ENCODE measurements around the gene KLHL30. TPM values are rescaled to one million over a fixed set of nuclear protein-coding genes. Genes with fewer than 3 reads are reported as not detected.

The KLHL30 gene
- total RNA-seq, 1 donor from 2014 or later, result 0.25 TPM

DNA sequence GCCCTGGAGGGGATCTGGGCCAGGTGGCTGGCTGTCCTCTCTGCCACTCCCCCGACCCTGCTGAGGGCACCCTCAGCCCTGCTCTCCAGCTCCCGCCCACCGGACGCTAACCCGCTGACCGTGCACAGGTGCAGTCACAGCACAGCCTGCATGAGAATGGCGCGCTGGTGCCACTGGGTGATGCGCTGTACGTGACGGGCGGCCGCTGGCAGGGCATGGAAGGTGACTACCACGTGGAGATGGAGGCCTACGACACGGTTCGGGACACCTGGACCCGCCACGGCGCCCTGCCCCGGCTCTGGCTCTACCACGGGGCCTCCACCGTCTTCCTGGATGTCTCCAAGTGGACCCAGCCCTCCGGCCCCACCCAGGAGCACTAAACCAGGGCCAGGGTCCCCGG lies 12.2 kb downstream of the KLHL30 start:
- Histone ChIP-seq H3K4me1 (no peaks in the 10 kb centered on the region), H3K9me3 (no peaks in the 10 kb centered on the region), H3K27ac (no peak overlapping the region), H3K27me3 (no peaks in the 10 kb centered on the region), H3K4me3 (no peak overlapping the region), H3K36me3 (no peaks in the 10 kb centered on the region)
- no peak for DNase-seq (ENCODE audit: extremely low spot score in 2 of 2)
- no peak for TF ChIP-seq POLR2AphosphoS5 (IDR thresholded peaks at IDR 0.05; ENCODE audit: insufficient read depth in 1 of 2, low read depth in 1 of 2)
- TF ChIP-seq POLR2A (IDR thresholded peaks at IDR 0.05), result no peak
- TF ChIP-seq, protein P1, sequence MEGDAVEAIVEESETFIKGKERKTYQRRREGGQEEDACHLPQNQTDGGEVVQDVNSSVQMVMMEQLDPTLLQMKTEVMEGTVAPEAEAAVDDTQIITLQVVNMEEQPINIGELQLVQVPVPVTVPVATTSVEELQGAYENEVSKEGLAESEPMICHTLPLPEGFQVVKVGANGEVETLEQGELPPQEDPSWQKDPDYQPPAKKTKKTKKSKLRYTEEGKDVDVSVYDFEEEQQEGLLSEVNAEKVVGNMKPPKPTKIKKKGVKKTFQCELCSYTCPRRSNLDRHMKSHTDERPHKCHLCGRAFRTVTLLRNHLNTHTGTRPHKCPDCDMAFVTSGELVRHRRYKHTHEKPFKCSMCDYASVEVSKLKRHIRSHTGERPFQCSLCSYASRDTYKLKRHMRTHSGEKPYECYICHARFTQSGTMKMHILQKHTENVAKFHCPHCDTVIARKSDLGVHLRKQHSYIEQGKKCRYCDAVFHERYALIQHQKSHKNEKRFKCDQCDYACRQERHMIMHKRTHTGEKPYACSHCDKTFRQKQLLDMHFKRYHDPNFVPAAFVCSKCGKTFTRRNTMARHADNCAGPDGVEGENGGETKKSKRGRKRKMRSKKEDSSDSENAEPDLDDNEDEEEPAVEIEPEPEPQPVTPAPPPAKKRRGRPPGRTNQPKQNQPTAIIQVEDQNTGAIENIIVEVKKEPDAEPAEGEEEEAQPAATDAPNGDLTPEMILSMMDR (IDR thresholded peaks at IDR 0.05), result no peak
- intact Hi-C loops (cut with DNase I), result no loop called here

DNA sequence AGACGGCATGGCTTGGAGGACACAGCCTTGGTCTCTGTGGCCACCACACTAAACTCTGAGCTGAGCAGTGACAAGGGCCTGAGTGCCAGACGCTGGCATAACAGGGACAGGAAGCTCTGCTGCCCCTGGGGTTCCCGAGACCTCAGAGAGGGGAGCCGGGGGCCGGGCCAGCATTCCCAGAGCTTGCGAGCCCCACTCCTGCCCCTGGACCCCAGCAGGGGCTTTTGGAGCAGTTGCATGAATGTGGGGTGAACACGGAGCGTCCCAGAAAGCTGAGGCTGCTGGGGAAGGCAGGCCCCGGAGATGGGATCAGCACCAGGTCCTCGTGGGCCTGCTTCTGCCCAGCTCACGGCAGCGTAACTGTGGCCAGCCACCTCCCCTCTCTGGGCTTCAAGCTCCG lies 12.7 kb downstream of the KLHL30 start:
- TF ChIP-seq POLR2A (IDR thresholded peaks at IDR 0.05), result no peak
- no peak for TF ChIP-seq POLR2AphosphoS5 (IDR thresholded peaks at IDR 0.05; ENCODE audit: insufficient read depth in 1 of 2, low read depth in 1 of 2)
- TF ChIP-seq, protein P1 (IDR thresholded peaks at IDR 0.05), result no peak
- Histone ChIP-seq H3K4me3 (no peak overlapping the region), H3K27me3 (no peaks in the 10 kb centered on the region), H3K9me3 (no peaks in the 10 kb centered on the region), H3K27ac (no peak overlapping the region), H3K4me1 (no peaks in the 10 kb centered on the region), H3K36me3 (no peaks in the 10 kb centered on the region)
- no peak for DNase-seq (ENCODE audit: extremely low spot score in 2 of 2)
- intact Hi-C loops (cut with DNase I), result no loop called here

DNA sequence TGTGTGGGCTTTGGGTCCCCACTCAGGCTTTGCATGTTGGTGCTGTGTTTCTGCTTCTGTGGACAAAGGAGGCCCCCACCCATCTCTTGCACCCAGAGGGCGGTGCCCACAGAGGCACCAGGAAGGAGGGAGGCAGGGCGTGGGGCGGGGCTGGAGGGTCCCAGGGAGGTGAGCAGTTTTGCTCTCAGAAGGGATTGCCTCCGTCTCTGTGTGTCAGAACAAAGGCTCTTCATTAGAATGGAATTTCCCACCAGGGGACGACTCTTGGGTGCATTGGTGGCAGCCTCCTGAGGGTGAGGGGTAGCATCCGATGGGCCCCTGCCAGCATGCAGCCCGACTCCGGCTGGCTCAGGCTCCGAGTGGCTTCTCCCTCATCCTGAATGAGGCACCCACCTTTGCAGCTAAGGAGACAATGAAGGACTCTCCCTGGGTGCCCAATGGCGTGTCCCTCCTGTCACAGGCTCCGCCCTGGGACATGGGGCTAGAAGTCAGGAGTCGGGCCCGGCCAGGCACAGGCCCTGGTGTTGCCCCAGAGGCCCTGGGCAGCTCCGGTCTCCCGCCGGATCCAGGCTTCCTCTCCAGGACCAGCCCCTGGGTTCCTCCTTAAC lies 13.3 kb downstream of the KLHL30 start:
- H3K27me3 ChIP-seq, result no peaks in the 10 kb centered on the region

DNA sequence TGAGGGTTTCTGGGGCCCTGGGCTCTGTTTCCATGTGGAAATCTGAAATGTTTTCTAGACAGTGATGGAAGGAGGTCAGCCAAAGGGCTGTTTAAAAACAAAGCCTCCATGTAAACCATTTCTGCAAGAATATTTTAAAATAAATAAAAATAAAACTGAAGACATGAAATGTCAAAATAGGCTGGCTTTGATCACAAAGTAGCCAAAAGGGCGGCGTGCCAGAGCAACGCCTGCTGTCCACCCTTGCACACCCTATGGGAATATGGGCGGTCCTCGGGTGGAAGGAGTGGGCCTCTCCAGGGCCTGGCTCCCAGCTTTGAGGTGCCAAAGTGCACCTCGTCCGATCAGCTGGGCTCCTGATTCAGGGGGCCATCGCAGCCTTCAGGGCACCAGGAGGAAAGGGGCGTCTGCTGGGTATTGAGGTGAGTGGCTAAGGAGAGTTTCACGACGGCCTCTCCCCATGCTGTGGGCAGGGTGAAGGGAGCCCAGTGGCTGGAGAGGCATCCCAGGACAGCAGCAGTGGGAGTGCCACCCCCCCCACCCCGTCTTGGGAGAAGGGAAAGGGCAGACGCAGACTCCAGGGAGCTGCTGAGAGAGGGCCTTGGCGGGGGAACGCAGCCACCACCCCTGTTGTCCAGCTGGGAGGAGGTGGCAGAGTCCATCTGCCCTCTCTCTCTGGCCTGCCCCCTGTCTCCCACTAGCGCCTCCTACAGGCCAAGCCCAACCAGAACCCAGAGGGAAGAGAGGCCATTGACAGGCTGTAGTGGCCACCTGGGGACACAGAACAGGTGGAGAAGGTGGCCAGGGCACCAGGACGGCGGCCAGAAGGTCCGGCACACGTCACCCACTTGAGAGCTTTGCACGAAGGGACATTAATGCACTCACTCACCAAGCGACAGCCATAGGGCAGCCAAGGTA lies 14.6 kb downstream of the KLHL30 start:
- intact Hi-C loops (cut with DNase I), result no loop called here
- no peak overlapping the region for H3K4me3 ChIP-seq
- TF ChIP-seq, protein P1 (IDR thresholded peaks at IDR 0.05), result no peak
- TF ChIP-seq POLR2AphosphoS5 (IDR thresholded peaks at IDR 0.05; ENCODE audit: insufficient read depth in 1 of 2, low read depth in 1 of 2), result no peak
- no peak for TF ChIP-seq POLR2A (IDR thresholded peaks at IDR 0.05)
- H3K9me3 ChIP-seq, result no peaks in the 10 kb centered on the region
- no peaks in the 10 kb centered on the region for H3K27me3 ChIP-seq
- no peak overlapping the region for H3K27ac ChIP-seq
- no peaks in the 10 kb centered on the region for H3K36me3 ChIP-seq
- no peak for DNase-seq (ENCODE audit: extremely low spot score in 2 of 2)
- no peaks in the 10 kb centered on the region for H3K4me1 ChIP-seq

More for the DNA sequence above, 13.3 kb downstream of the KLHL30 start:
- H3K9me3 ChIP-seq, result no peaks in the 10 kb centered on the region
- H3K27ac ChIP-seq, result no peak overlapping the region
- no peak overlapping the region for H3K4me3 ChIP-seq
- no peaks in the 10 kb centered on the region for H3K4me1 ChIP-seq
- DNase-seq (ENCODE audit: extremely low spot score in 2 of 2), result no peak
- H3K36me3 ChIP-seq, result no peaks in the 10 kb centered on the region
- intact Hi-C loops (cut with DNase I), result no loop called here
- TF ChIP-seq POLR2A (IDR thresholded peaks at IDR 0.05), result no peak
- TF ChIP-seq POLR2AphosphoS5 (IDR thresholded peaks at IDR 0.05; ENCODE audit: insufficient read depth in 1 of 2, low read depth in 1 of 2), result no peak
- TF ChIP-seq, protein P1 (IDR thresholded peaks at IDR 0.05), result no peak

DNA sequence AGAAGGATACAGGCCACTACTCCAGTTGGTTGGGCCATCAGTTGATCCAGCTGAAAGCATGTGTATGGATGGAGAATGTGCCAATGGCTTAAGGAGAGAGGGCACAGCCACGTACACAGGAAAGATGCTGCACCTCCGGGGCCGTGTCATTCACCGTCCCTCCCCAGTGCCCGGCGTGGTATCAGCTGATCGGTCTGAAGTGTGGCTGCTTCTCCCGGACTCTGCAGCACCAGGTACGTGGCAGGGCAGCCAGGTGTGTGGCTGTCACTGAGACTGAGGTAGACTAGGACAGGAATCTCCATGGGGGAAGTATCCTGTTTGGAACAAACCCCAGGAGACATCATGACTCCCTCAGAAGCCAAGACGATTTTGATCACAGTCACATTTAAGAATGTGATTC lies 16.1 kb downstream of the KLHL30 start:
- no peaks in the 10 kb centered on the region for H3K27me3 ChIP-seq
- TF ChIP-seq, protein P1 (IDR thresholded peaks at IDR 0.05), result no peak
- no peak for TF ChIP-seq POLR2AphosphoS5 (IDR thresholded peaks at IDR 0.05; ENCODE audit: insufficient read depth in 1 of 2, low read depth in 1 of 2)
- TF ChIP-seq POLR2A (IDR thresholded peaks at IDR 0.05), result no peak
- H3K4me3 ChIP-seq, result no peak overlapping the region
- H3K9me3 ChIP-seq, result no peaks in the 10 kb centered on the region
- H3K4me1 ChIP-seq, result peaks cover 6% of the 10 kb centered on the region
- intact Hi-C loops (cut with DNase I), result no loop called here
- no peak overlapping the region for H3K27ac ChIP-seq
- H3K36me3 ChIP-seq, result no peaks in the 10 kb centered on the region
- no peak for DNase-seq (ENCODE audit: extremely low spot score in 2 of 2)

Measured in vagina (tissue), 2 donors.